Endothelial cell of umbilical vein (primary cell): Measurements from ENCODE around the gene PHF23. TPM values are rescaled to one million over a fixed set of nuclear protein-coding genes. Genes with fewer than 3 reads are reported as not detected.

Experiments
- BruUV-seq: library from RNA; stranded (reverse); fragments of 400-500 nt; replicated peaks from 2 replicates; lab custom pipeline; 2021; lab: Mats Ljungman, UMichigan
- CTCF ChIA-PET: fragments of 300-600, 350-600 bp; sonication (Branson Sonifier 250); formaldehyde crosslinking; loops from one replicate; lab custom pipeline; 2021; ENCODE audit warnings: antibody characterized with exemption, inconsistent platforms; lab: Charles Lee
- POLR2A ChIA-PET: fragments of 300-600, 350-600 bp; sonication (Branson Sonifier 250); formaldehyde crosslinking; loops from one replicate; lab custom pipeline; 2021; ENCODE audit warnings: antibody characterized with exemption, inconsistent platforms; lab: Charles Lee
- DNase-seq: peaks from one replicate; pipeline ENCODE4 v3.0.0-alpha.2; 2011; ENCODE audit warnings: low read depth, low spot score
- FAIRE-seq: peaks from 2 replicates; lab custom pipeline; 2011; peaks lifted over from hg19 to GRCh38; lab: Jason Lieb, UNC
- H2AFZ ChIP-seq: 2 replicates; pipeline ENCODE4 v1.6.0; 2012; ENCODE audit warnings: low read depth, low read length, control low read depth, inconsistent platforms
- H3K27ac ChIP-seq: 2 replicates; pipeline ENCODE4 v1.5.1; 2011; ENCODE audit warnings: low read depth, mild to moderate bottlenecking, control low read depth, low read length, moderate library complexity; ENCODE audit not compliant: insufficient read depth
- H3K27me3 ChIP-seq, 2 experiments: 2 replicates each; pipeline versions ENCODE4 v1.6.0 to v1.6.1; 2011; ENCODE audit warnings: low read length in 2 of 2, mixed read lengths in 1 of 2; ENCODE audit not compliant: control insufficient read depth in 2 of 2, insufficient read depth in 2 of 2
- H3K36me3 ChIP-seq, 2 experiments: 2 replicates in 1 of 2; 3 replicates in 1 of 2; pipeline ENCODE4 v1.5.1; 2011; ENCODE audit warnings: low read length in 2 of 2, mild to moderate bottlenecking in 1 of 2, moderate library complexity in 1 of 2; ENCODE audit not compliant: control insufficient read depth in 2 of 2, insufficient read depth in 2 of 2; ENCODE audit errors: extremely low read depth in 1 of 2
- H3K4me1 ChIP-seq: 3 replicates; pipeline ENCODE4 v1.5.1; 2011; ENCODE audit warnings: mild to moderate bottlenecking, low read length; ENCODE audit not compliant: control insufficient read depth, insufficient read depth; ENCODE audit errors: extremely low read depth
- H3K4me2 ChIP-seq: 2 replicates; pipeline ENCODE4 v1.6.1; 2011; ENCODE audit warnings: low read length, control low read depth, mixed read lengths; ENCODE audit not compliant: insufficient read depth
- H3K4me3 ChIP-seq, 3 experiments: fragments of 200-600 bp in 1 of 3; sonication (generic), shearing (Covaris generic) in 1 of 3; replicated peaks in 1 of 3; 2 replicates each; pipeline ENCODE4 v1.5.1; 2011 to 2016; ENCODE audit warnings: control low read depth in 3 of 3, low read length in 3 of 3, mild to moderate bottlenecking in 2 of 3, inconsistent platforms in 1 of 3, low read depth in 1 of 3, moderate library complexity in 1 of 3; ENCODE audit not compliant: insufficient read depth in 1 of 3
- H3K79me2 ChIP-seq: 2 replicates; pipeline ENCODE4 v1.6.0; 2012; ENCODE audit warnings: low read length, inconsistent platforms; ENCODE audit not compliant: control insufficient read depth, insufficient read depth
- H3K9ac ChIP-seq: replicated peaks from 2 replicates; pipeline ENCODE3; 2011; ENCODE audit warnings: low read length, control low read depth; ENCODE audit not compliant: insufficient read depth; ENCODE audit errors: extremely low read depth
- H3K9me1 ChIP-seq: replicated peaks from 3 replicates; pipeline ENCODE4 v1.6.0; 2011; ENCODE audit warnings: mild to moderate bottlenecking, low read length; ENCODE audit not compliant: control insufficient read depth, insufficient read depth; ENCODE audit errors: extremely low read depth
- H3K9me3 ChIP-seq: replicated peaks from 2 replicates; pipeline ENCODE4 v1.5.1; 2012; ENCODE audit warnings: low read length, inconsistent platforms; ENCODE audit not compliant: control insufficient read depth, insufficient read depth
- H4K20me1 ChIP-seq: replicated peaks from 2 replicates; pipeline ENCODE3; 2011; ENCODE audit warnings: mild to moderate bottlenecking, low read length; ENCODE audit not compliant: control insufficient read depth, insufficient read depth; ENCODE audit errors: extremely low read depth
- EZH2 ChIP-seq: IDR thresholded peaks from 2 replicates; pipeline ENCODE4 v1.6.1; 2012; ENCODE audit warnings: borderline replicate concordance, low read depth, mild to moderate bottlenecking, moderate library complexity, low read length, inconsistent platforms; ENCODE audit not compliant: severe bottlenecking
- FOS ChIP-seq: IDR thresholded peaks from 2 replicates; pipeline ENCODE4 v1.6.1; 2011; ENCODE audit warnings: mild to moderate bottlenecking, low read length, moderate library complexity, borderline replicate concordance; ENCODE audit not compliant: insufficient read depth
- GATA2 ChIP-seq: IDR thresholded peaks from 2 replicates; pipeline ENCODE4 v1.7.0; 2011; ENCODE audit warnings: low read depth, mild to moderate bottlenecking, moderate library complexity, mixed read lengths, low read length; ENCODE audit not compliant: insufficient read length, insufficient read depth
- JUN ChIP-seq: IDR thresholded peaks from 2 replicates; pipeline ENCODE4 v1.6.1; 2011; ENCODE audit warnings: borderline replicate concordance, low read depth; ENCODE audit not compliant: insufficient read length, insufficient read depth
- MAX ChIP-seq: IDR thresholded peaks from 2 replicates; pipeline ENCODE4 v1.6.1; 2011; ENCODE audit not compliant: insufficient read depth, insufficient read length
- MYC ChIP-seq: IDR thresholded peaks from one replicate; pipeline ENCODE4 v1.6.1; 2011; ENCODE audit warnings: mild to moderate bottlenecking, low read depth, low read length
- POLR2A ChIP-seq: IDR thresholded peaks from 2 replicates; pipeline ENCODE4 v1.6.1; 2012; ENCODE audit warnings: low read depth, mild to moderate bottlenecking, control low read depth, low read length
- POLR2AphosphoS5 ChIP-seq: IDR thresholded peaks from 2 replicates; pipeline ENCODE4 v1.6.1; 2012; ENCODE audit warnings: low read depth, mild to moderate bottlenecking, control low read depth, low read length, moderate library complexity; ENCODE audit not compliant: insufficient read depth
- dilution Hi-C: fragments of 300-500 bp; cut with MboI; formaldehyde crosslinking; loops from one replicate; pipeline ENCODE4 v1.15.0; 2019; ENCODE audit warnings: low sequenced_read_pairs; ENCODE audit not compliant: extremely low pct_ligation_motif_present
- intact Hi-C: fragments of 100-400 bp; cut with micrococcal nuclease; formaldehyde crosslinking; loops from one replicate; pipeline ENCODE4 v1.10.0; 2022
- polyA plus RNA-seq, 4 experiments: library from polyadenylated mRNA; depleted of rRNA in 3 of 4; stranded (reverse) in 3 of 4; unstranded in 1 of 4; fragments of >200 nt; gene quantifications; 2 replicates each; pipeline versions ENCODE4 v1.2.1 to v1.2.3, GENCODE V29; 2011 to 2012; ENCODE audit warnings: missing spikeins in 1 of 4
- total RNA-seq: library from RNA; stranded (reverse); gene quantifications from 2 replicates; pipeline ENCODE4 v1.2.3, GENCODE V29; 2021
- TF ChIP-seq, protein P1 (sequence below), 2 donors: IDR thresholded peaks; 1 replicate in 1 of 2; 2 replicates in 1 of 2; pipeline ENCODE4 v1.5.1; 2011; ENCODE audit warnings: low read length in 2 of 2, mild to moderate bottlenecking in 2 of 2, moderate library complexity in 2 of 2, control low read depth in 1 of 2, inconsistent platforms in 1 of 2, low read depth in 1 of 2; ENCODE audit not compliant: insufficient read depth in 1 of 2; ENCODE audit errors: extremely low read depth in 1 of 2

The PHF23 gene
- total and polyA plus RNA-seq, 2 donors (not counting 3 experiments of a cell fraction or from before 2014, with no cell fraction given) = 35.6 to 54.7 TPM

- no peak overlapping the region for H2AFZ ChIP-seq
- no peaks in the 10 kb centered on the region for H3K27me3 ChIP-seq
- CTCF ChIA-PET = interaction anchor here (0.6 to 2.8 kb wide), 8 partner anchors 24 to 169 kb away, joined by 3 to 16 read pairs (median 4); partner anchors contain the start of gene PHF23
- intact Hi-C loops = loop anchor here (1.0 to 2.0 kb wide), 3 partner anchors 9 to 92 kb away; partner anchors contain the start of genes EIF5A and ELP5
- H3K9me1 ChIP-seq = no peaks in the 10 kb centered on the region
- BruUV-seq = no TSS peak
- FAIRE-seq (peak; percentile 97), DNase-seq (peak; percentile 99)
- peak overlapping the region; percentile 58 for H3K4me2 ChIP-seq
- no peaks in the 10 kb centered on the region for H3K9me3 ChIP-seq
- peak overlapping the region; percentile 63 for H3K27ac ChIP-seq
- peaks cover 18% of the 10 kb centered on the region for H3K79me2 ChIP-seq
- TF ChIP-seq JUN = no peak
- TF ChIP-seq, protein P1, sequence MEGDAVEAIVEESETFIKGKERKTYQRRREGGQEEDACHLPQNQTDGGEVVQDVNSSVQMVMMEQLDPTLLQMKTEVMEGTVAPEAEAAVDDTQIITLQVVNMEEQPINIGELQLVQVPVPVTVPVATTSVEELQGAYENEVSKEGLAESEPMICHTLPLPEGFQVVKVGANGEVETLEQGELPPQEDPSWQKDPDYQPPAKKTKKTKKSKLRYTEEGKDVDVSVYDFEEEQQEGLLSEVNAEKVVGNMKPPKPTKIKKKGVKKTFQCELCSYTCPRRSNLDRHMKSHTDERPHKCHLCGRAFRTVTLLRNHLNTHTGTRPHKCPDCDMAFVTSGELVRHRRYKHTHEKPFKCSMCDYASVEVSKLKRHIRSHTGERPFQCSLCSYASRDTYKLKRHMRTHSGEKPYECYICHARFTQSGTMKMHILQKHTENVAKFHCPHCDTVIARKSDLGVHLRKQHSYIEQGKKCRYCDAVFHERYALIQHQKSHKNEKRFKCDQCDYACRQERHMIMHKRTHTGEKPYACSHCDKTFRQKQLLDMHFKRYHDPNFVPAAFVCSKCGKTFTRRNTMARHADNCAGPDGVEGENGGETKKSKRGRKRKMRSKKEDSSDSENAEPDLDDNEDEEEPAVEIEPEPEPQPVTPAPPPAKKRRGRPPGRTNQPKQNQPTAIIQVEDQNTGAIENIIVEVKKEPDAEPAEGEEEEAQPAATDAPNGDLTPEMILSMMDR (IDR thresholded peaks at IDR 0.05; ENCODE audit: extremely low read depth in 1 of 2, insufficient read depth in 1 of 2, low read depth in 1 of 2, low read length in 2 of 2) = peak; percentile 48 to 74
- TF ChIP-seq MAX = peak; percentile 23
- no peak for TF ChIP-seq POLR2A
- TF ChIP-seq EZH2 = no peak
- TF ChIP-seq FOS = no peak
- no peak for TF ChIP-seq POLR2AphosphoS5
- TF ChIP-seq MYC = no peak
- TF ChIP-seq GATA2 = peak; percentile 61
- POLR2A ChIA-PET = no interaction called here
- dilution Hi-C loops = no loop called here
- H3K4me1 ChIP-seq = peaks cover 33% of the 10 kb centered on the region
- no peaks in the 10 kb centered on the region for H4K20me1 ChIP-seq
- no peaks in the 10 kb centered on the region for H3K36me3 ChIP-seq
- H3K4me3 ChIP-seq = peak overlapping the region in 2 of 3 experiments; percentile 43 to 44
- no peak overlapping the region for H3K9ac ChIP-seq
Measured at GRCh38 chr17:7214300-7215135, 24.7 kb downstream of the PHF23 start.
